Testis (tissue), 2 donors: ENCODE measurements around the gene MEGF10.

Source experiments
- CTCF ChIP-seq, 3 experiments: fragments of 450-650 bp in 2 of 3; fragments of 200-600 bp in 1 of 3; sonication (generic) in 1 of 3; IDR thresholded peaks; one replicate each; pipeline ENCODE4 v1.5.1; 2016 to 2019; ENCODE audit warnings: antibody characterized with exemption in 3 of 3, mild to moderate bottlenecking in 2 of 3, moderate library complexity in 1 of 3
- POLR2A ChIP-seq: fragments of 450-650 bp; IDR thresholded peaks from one replicate; pipeline ENCODE4 v1.6.1; 2017; ENCODE audit warnings: antibody characterized with exemption, mild to moderate bottlenecking, moderate library complexity

GRCh38 chr5:127363403-127363802 lies 72.8 kb downstream of the MEGF10 start:
- no peak for TF ChIP-seq CTCF (IDR thresholded peaks at IDR 0.05)
- TF ChIP-seq POLR2A, result no peak
